Measurements from ENCODE around the gene OTP.

Gene OTP

DNA sequence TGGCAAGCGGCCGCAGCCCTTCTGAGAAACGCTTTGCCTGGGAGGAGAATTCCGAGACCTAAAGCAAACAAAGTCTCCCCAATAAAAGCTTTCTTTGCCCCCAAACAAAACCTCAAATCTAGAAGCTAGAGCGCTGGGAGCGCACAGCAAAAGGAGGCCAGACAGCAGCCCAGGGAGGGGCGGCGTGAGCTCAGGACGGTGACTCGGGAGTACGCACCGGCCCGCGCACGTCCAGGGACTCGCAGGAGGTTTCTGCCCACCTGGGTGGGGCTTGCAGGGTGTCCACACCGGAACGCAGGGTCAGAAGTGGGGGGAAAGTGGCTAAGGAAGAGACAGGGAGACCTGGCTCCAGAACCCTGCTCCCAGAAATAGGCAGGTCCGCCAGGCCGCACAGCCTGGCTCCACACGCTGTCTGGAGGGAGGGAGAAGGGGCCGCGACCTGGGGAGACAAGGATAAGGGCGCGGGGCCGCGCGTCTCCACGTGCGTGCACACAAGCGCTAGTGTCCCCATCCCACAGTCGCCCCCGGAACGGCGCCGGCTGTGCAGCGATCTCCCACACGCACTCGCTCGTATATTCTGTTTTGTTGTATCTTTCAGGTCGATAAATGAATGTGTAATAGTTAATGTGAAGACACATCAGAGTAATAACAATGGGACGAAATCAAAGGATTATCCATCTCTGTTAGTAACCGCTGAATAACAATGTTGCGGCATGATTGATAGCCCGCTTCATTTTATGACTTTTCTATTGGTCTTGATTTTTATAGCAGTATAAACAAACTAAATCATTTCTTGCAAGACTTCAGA lies 2.3 kb upstream of the OTP start:
- DNase-seq (ENCODE audit: low read depth), result no peak

DNA sequence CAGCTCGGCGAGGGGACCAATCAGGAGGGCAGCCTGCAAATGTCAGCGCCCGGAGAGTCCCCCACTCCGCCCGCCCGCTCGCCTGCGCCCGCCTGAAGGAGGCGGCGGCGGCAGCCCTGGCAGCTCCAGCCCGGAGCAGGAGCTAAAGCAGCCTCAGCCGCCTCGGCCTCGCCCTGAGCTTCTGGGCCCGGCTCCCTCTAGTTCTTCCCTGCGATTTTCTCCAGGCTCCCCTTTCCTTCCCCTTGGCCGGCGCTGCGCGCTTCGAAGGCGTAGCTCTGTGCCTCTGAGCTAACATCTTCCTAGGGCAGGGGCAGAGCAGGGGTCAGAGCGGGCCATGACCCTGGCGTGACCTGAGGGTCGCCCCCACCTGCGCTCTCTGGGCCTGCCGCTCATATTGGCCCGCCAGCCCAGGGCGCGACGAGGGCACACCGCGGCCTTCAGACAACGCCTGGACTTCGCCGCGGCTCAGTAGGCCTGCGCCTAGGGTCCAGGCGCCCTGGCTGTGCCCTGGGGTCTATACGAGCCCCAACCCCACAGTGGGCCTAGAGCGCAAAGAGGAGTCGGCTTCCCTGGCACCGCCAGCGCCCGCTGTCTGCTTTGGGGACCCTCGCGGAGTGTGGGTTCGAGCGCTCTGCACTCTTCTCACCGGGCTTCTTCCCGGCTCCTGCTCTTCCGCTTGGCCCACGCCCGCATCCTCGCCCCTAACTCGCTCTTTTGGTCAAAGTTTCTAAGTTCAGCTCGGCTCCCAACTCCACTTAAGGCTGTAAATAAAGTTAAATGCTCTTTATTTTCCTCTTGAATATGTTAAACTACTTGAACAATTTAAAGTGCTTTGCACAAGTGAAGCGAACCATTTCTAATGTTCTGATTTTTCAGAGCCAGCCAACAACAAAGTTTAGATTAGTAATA lies 504 bp upstream of the OTP start:
- DNase-seq (ENCODE audit: low read depth), result no peak

DNA sequence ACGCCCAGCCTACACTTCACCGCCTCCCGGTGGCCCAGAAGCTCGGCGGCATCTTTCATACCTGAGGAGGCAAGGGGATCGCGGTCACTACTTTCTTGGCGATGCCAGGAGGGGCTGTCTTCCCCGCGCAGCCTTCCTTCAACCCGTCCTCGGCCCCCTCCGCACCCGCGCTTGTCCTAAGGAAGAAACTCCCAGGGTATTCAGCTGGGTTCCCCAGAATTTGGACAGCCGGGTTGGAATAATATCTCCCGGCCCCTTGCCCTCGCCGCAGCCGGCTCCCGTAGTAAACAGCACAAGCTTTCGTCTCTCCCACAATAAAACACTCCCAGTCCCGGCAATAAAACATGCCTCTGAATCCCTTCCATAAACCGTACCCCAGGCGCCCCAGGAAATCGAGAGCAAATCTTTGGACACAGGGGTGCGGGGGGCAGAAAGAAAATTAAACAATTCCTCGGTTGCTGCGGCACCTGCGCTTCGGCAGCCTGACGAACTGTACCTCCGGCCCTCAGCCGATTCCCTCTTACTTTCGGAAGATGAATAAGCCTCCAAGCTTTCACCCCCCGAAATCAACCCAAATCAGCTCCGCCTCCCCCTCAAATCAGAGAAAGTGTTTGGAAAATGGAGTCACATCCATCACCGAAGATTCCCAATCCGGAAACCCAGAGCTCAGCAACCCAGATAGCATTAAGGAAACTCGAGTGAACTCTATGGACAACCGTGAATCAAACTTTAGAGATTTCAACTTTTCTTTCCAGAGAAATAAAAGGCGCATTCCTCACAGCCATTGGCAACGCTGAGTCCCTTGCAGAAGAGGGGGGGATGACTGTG lies 1.1 kb downstream of the OTP start:
- DNase-seq (ENCODE audit: low read depth), result no peak

DNA sequence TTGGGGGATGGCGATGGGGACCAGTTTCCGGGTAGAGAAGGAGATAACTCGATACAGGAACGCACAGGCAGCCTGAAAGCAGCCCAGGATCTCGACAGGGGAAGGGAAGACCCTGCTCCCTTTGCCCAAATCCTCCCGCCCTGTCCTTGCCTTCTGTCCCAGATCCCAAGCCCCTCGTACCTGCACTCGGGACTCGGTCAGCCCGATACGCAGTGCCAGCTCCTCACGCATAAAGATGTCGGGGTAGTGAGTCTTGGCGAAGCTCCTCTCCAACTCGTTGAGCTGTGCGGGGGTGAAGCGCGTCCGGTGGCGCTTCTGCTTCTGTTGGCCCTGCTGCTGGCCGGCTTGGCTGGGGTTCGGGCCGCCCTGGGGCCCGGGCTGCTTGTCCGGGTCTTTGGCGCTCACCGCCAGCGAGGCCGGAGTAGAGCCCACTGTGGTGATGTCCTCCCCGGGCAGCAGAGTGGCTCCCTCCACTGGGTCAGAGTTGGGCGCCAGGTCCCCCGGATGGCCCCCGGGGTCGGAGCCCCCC lies 1.8 kb downstream of the OTP start:
- DNase-seq (ENCODE audit: low read depth), result no peak

DNA sequence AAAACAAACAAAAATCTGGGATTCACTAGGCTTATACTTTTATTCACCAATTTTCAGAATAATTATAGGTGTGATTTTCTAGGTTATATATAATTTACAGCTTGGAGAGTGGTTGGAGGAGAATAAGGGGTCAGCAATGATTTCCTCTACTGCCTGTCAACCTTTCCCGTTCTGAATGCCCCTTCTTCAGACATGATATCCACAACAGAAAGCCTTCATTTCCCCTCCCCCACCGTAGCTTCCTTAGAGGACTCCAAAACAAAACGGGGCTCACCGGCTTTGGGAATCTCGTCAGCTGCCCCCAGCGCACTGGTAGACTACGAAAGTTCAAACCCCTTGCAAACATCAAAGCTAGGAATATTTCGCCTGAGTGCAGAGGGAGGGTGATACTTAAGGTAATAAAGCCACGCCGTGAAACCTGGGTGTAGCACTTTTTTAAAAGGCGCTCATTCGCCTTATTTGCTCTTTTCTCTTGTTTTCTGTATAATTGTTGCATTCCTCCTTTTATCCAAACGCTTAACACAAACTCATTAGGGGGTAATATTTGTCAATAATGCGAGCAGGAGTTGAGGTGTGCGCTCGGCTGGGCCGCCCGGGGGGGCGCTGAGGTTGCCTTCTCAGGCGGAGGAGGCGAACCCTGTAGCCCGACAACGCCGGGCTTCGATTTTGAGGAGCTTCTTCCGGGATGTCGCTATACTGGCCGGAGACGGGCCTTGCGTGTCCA lies 2.4 kb downstream of the OTP start:
- DNase-seq (ENCODE audit: low read depth), result no peak

DNA sequence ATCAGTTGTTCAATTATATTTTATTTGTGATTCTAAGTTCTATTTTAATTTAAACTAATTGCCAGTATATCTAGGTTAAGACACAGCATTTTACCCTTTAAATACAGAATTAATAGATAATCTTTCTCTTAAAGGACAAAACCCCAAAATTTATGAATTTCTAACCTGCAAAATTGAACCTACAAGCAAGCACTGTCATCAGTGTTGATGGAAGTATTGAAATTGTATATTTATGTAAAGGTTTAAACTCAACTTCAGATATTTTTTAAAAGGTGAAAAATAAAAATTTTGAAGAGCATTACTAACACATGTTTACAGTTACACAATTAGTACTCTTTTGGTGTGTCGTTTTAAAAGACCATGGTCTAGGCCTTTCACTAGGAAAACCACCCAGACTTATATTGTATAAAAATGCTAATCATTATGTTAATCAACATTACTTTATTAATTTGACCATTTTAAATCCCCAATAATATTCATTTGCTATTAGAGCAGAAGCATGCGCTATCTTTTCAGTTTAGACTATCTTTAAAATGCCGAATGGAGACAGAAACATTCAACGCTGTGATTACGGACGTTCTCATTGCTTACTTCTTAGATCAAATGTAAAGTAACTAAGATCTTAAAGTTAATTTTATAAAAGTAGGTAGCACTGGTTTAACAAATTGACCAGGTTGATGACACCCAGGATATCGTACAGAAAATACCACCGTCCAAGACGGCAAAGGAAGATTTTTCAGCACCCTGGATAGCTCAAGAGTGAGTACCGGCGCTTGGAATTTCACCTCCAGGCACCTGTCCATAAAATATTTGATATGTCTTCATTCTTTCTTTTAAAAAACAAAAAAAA lies 3.2 kb downstream of the OTP start:
- DNase-seq (ENCODE audit: low read depth), result no peak

DNA sequence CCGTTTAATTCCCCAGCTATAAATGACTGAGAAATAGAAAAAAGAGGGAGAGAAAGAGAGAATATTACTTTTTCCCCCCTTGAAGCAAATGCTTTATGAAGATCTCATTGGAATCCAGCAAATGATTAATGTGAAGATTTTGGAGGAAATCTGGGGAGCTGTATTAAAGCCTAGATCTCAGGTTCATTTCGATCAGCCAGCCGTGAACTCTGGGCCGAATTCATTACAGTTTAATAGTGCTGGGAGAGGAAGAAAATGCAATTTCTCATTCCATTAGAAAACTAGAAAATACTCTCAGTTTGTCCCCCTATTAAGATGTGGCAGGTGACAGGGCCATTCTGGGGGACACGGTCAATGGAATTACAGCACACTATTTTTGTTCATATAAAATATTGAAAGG lies 4.8 kb downstream of the OTP start:
- no peak for DNase-seq (ENCODE audit: low read depth)

DNA sequence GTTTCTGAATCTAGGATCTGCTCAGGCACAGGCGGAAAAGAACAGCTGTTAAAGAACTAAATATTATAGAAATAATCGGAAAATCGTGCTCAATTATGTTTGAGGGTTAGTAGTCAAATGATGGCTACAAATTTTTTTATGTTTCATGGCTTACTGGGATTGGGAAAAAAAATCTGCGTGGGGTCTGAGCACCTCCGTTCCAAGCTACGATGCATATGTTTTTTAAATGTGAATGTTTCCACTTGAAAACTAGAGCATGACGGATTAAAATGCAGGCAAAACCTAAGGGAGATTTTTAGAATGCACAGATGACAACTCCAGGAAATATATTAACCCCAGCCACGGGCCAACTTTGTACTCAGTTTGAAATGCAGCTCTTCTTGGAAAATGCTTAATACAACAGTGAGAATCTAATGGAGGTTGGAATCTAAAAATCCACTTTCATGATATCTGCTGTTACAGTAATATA lies 5.3 kb downstream of the OTP start:
- no peak for DNase-seq (ENCODE audit: low read depth)

DNA sequence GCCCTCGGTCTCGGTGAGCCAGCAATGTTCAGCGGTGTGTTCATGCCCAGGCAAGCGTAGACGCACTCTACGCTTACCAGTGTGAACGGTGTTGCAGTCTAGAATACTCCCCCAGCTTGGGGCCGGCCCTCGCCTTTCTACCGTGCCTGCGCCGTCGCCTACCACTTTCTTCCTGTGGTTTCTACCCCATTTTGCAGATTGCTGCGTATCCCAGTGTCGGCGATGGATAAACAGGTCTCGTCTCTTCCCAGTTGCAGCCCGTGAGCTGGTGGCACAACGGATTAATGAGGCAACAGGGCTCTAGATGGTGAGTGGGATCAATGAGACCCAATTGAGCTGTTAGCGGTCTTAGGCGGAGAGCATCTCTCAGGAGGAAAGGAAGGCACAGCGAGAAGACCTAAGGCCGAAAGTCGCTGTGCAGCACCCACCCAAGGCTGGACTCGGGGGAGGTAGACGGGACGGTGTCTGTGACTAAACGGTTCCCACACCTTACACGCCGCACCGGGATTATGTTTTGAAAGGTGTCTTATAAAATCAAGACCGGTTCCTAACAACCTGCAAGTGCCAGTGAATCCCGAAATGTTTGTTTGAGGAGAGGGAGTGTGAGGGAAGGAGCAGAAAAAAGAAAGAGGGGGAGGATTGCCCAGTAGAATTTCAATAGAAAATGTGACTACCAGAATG lies 5.8 kb downstream of the OTP start:
- DNase-seq (ENCODE audit: low read depth), result no peak

DNA sequence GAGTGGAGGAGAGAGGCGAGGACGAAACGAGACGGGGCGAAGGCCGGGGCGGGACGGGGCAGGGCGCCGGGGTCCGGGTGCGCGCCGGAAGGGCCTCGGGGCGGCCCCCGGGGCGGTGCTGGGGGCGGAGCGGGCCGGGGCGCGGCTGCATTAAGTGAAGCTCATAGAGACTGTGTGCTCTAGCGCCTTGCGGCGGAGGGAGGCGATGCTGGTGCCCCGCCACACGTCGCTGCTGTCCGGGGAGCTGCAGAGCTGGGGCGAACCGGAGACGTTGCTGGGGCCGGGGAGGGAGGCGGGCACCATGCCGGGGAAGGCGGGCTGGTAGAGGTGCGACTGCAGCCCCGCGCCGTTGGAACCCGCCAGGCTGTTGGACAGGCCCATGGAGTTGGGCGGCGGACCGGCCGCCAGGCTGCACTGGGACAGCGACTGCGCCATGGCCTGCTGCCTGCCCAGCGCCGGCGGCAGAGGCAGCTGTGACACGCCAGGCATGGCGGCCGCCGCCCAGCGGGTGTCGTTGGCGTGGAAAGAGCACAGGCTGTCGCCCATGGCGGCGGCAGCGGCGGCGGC lies 8.3 kb downstream of the OTP start:
- DNase-seq (ENCODE audit: low read depth), result no peak

DNA sequence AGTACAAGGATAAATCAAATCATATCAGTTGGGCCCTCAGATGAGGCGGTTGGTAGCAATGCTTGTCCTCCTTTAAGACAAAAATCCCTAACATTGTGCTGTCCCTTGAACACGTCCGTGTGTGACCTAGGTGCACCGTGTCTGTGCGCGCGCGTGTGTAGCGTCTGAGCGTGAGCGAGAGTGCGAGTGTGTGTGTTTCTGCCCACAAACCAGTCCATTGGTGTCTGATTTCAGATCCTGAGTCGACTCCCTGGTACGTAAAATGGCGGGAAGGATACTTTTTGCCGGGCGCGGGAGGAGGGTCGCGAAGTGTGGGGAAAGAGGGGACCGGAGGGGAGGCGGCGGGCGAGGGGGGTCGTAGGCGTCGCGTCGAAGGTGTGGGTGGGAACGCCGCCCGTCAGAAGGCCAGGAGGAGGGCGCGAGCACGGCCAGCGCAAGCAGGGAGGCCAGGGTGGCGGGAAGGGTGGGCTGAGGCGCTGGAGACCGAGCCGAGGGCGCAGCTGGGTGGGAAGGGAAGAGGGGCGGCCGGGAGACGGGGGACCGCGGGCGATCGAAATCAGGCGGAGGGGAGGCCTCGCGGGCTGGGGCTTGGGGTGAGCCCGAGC lies 8.9 kb downstream of the OTP start:
- no peak for DNase-seq (ENCODE audit: low read depth)

DNA sequence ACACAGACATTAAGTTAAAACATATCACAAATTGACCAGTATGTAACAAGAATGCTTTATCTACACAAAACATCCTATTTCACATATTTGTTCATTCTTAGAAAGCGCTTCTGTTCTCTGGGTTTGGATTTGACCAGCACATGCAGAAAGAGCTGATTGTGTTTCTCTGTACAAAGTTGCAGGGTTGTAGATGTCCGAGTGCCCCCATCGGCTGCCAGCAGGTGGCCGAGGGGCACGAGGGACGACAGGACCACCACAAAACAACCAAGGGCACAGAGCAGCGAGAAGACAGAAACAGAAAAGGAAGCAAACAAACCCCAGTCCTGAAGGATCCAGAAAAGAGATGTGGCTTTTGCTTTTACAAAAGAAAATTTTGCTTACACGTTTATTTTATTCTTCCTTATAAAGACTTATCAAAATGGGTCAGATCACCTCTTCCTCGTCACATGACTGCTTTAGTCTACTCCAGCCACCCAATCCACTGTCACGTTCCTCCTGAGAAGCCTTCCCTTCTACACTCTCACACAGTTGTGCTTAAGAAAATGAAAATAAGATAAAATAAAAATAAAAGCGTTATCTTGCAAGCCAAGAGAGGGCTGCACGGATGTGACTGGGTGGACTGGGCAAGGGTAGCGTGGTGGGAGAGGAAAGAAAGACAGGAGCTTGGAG lies 9.5 kb downstream of the OTP start:
- DNase-seq (ENCODE audit: low read depth), result no peak

DNA sequence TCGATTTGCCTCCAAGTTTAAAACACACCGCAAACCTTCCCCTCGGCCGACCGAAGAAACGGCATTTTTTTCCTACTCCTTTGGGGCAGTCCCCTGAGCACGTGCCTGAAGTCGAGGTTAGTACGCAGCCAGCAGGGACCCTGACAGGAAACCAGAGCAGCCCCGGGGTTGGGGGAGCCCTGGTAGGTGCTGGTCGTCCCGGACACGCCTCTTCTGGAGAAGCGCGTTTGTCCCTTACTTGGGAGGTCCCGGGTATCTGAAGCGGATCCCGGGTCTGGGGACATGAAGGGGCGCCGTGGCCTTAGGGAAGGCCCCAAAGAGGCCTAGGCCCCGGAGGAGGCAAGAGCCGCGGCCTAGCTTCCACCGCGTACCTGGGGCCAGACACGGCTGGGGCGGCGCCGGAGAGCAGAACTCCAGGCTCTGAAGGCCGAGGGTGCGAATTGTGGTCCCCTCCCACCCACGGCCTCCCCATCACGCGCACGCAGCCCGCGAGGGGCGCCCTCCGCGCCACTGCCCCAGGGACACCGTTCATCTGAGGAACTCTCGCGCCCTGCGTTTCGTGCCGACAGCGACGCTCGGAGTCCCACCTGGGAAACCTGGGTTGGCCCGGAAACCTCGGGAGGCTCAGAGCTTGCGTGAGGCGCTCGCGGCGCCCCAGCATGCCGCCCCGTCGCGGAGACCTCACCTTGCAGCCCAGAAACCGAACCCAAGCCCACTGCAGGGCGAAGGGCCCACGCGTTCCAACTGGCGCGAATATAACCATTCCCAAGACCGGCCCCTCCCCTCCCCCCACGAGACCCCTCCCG lies 10.4 kb downstream of the OTP start:
- no peak for DNase-seq (ENCODE audit: low read depth)

DNA sequence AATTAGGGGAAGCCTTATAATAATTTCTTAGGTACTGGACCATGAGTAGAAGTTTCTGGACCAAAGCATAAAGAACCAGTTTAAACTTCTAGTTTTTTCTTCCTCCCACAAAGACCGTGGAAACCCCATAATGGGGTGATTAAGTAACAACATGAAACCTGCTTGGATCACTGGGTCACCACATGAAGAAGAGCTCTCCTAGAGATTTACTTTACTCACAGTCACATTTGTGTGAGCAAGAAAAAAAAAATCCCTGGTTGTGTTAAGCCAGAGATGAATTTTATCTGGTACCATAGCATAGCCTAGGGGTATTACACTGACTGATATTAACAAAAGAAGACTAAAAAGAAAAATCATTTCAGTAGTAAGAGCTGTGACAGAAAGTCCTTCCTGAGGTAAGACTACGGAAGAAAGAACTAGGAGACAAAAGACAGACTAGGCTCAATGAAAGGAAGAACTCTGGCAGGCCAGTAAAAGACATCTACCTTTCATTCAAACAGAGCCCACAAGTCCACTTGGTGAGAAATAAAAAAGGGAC lies 15.2 kb downstream of the OTP start:
- DNase-seq (ENCODE audit: low read depth), result no peak

DNA sequence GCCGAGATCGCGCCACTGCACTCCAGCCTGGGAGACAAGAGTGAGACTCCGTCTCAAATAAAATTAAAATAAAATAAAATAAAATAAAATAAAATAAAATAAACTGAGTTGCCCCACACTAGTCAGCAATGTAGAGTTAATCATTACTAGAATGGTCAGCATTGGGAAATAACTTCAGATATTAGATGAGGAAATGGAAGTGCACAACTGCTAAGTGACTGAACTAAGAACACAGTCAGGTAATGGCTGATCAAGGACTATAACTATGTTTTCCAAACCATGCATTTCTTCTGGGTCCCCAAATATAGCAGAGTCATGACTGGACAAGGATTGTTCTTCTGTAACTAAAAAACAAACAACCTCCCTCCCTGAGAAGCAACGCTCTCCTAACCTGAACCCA lies 17.1 kb downstream of the OTP start:
- DNase-seq (ENCODE audit: low read depth), result no peak

DNA sequence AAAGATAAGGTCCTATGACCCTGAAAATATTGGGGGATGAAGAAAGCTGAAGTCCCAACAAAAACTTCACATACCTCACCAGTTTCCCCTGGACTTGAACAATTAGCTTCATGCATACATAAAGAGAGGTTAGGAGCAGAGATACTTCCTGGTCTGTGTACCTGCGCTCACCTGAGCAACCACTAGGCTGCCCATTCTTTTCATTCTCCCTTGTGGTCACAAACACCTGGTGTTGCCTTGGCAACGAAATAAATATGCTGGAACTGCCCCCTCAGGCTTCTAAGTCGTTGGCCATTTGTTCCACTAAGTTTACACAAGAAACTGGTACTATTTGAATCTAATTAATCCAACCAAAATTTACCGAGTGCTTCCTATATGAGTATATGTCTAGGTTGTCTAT lies 18.1 kb downstream of the OTP start:
- no peak for DNase-seq (ENCODE audit: low read depth)

DNA sequence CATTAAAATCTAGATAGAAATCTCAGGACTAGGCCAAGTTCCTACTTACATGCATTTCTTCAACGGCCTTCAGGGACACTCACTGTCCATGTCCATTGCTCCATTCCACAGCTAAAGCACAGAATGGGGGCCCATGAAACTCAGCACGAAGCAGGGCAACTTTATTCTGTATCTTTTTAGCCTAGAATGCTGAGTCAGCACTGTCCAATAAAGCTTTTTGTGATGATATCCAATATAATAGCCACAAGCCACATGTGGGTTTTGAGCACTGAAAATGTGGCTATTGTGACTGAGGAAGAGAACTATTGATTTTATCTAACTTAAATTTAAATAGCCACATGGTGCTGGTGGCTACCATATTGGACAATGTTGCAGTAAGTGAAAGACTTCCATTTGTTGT lies 21.6 kb downstream of the OTP start:
- no peak for DNase-seq (ENCODE audit: low read depth)

All from T follicular helper cell (primary cell).